B cell (primary cell): ENCODE measurements around the gene CDK5RAP2. TPM values are rescaled to one million over a fixed set of nuclear protein-coding genes. Genes with fewer than 3 reads are reported as not detected.

Experiments used
- ATAC-seq: fragments of 200-7000 bp; cut with Tn5 transposase; one replicate; pipeline ENCODE4 v1.10.0; 2021; ENCODE audit warnings: low read depth, mild to moderate bottlenecking, moderate number of reproducible peaks, moderate library complexity
- CTCF ChIA-PET: fragments of 350-600 bp; sonication (Branson Sonifier 250); formaldehyde crosslinking; loops from one replicate; lab custom pipeline; 2021; ENCODE audit warnings: antibody characterized with exemption, inconsistent platforms; lab: Charles Lee
- POLR2A ChIA-PET: fragments of 350-600 bp; sonication (Branson Sonifier 250); formaldehyde crosslinking; loops from one replicate; lab custom pipeline; 2021; ENCODE audit warnings: antibody characterized with exemption; lab: Charles Lee
- DNase-seq: peaks from one replicate; pipeline ENCODE4 v3.0.0; 2013
- H2AFZ ChIP-seq: 2 replicates; pipeline ENCODE4 v1.6.1; 2012; ENCODE audit warnings: mild to moderate bottlenecking, low read depth, low read length; ENCODE audit not compliant: insufficient read depth, poor library complexity, severe bottlenecking
- H3K27ac ChIP-seq, 2 donors: 1 replicate in 1 of 2; 2 replicates in 1 of 2; pipeline ENCODE4 v1.5.1; 2012 to 2013; ENCODE audit warnings: low read length in 2 of 2, mild to moderate bottlenecking in 2 of 2, moderate library complexity in 1 of 2
- H3K27me3 ChIP-seq, 4 experiments: fragments of 200-600 bp in 1 of 4; sonication (generic) in 1 of 4; replicated peaks in 1 of 4; 1 replicate in 2 of 4; 2 replicates in 2 of 4; pipeline versions ENCODE4 v1.6.1 to v1.7.0; 2013 to 2016; ENCODE audit warnings: low read length in 3 of 4, mild to moderate bottlenecking in 2 of 4, mixed read lengths in 1 of 4, moderate library complexity in 1 of 4; ENCODE audit not compliant: insufficient read depth in 4 of 4, control insufficient read depth in 3 of 4; ENCODE audit errors: control extremely low read depth in 1 of 4
- H3K36me3 ChIP-seq, 2 experiments: replicated peaks in 1 of 2; 1 replicate in 1 of 2; 2 replicates in 1 of 2; pipeline versions ENCODE4 v1.6.1 to v1.7.1; 2013; ENCODE audit warnings: low read length in 1 of 2; ENCODE audit not compliant: insufficient read depth in 2 of 2, control insufficient read depth in 1 of 2; ENCODE audit errors: control extremely low read depth in 1 of 2, extremely low read depth in 1 of 2
- H3K4me1 ChIP-seq, 2 donors: fragments of 200-600 bp in 1 of 2; sonication (generic) in 1 of 2; 1 replicate in 1 of 2; 2 replicates in 1 of 2; pipeline versions ENCODE4 v1.5.1 to v1.6.1; 2013 to 2017; ENCODE audit warnings: low read length in 2 of 2; ENCODE audit not compliant: control insufficient read depth in 2 of 2, insufficient read depth in 2 of 2
- H3K4me2 ChIP-seq: replicated peaks from 2 replicates; pipeline ENCODE3; 2012; ENCODE audit warnings: mild to moderate bottlenecking, low read depth, low read length; ENCODE audit not compliant: poor library complexity, severe bottlenecking
- H3K4me3 ChIP-seq, 5 experiments: fragments of 200-600 bp in 1 of 5; sonication (generic) in 1 of 5; 1 replicate in 3 of 5; 2 replicates in 2 of 5; pipeline versions ENCODE4 v1.5.1 to v1.7.0; 2011 to 2016; ENCODE audit warnings: low read length in 4 of 5, mild to moderate bottlenecking in 4 of 5, low read depth in 2 of 5, control low read depth in 1 of 5, moderate library complexity in 1 of 5; ENCODE audit not compliant: insufficient read depth in 1 of 5; ENCODE audit errors: control extremely low read depth in 1 of 5, extremely low read depth in 1 of 5
- H3K79me2 ChIP-seq: fragments of 200-600 bp; sonication (generic); one replicate; pipeline ENCODE4 v1.6.0; 2016; ENCODE audit warnings: low read length; ENCODE audit not compliant: control insufficient read depth, insufficient read depth
- H3K9ac ChIP-seq: fragments of 200-600 bp; sonication (generic); 2 replicates; pipeline ENCODE4 v1.6.1; 2017; ENCODE audit warnings: mild to moderate bottlenecking, low read length, moderate library complexity
- H3K9me3 ChIP-seq, 3 donors: one replicate each; pipeline versions ENCODE4 v1.6.1 to v1.7.1; 2013; ENCODE audit warnings: low read length in 2 of 3; ENCODE audit not compliant: control insufficient read depth in 2 of 3, insufficient read depth in 1 of 3; ENCODE audit errors: control extremely low read depth in 1 of 3
- H4K20me1 ChIP-seq: 2 replicates; pipeline ENCODE4 v1.6.0; 2012; ENCODE audit warnings: mild to moderate bottlenecking, low read length; ENCODE audit not compliant: insufficient read depth, control insufficient read depth, poor library complexity, severe bottlenecking
- H3K27ac Mint-ChIP-seq: one replicate; pipeline ENCODE4 v1.8.0; 2021; ENCODE audit warnings: mixed read lengths
- H3K27me3 Mint-ChIP-seq: one replicate; pipeline ENCODE4 v1.8.0; 2021; ENCODE audit warnings: mixed read lengths
- H3K4me1 Mint-ChIP-seq: one replicate; pipeline ENCODE4 v1.8.0; 2021; ENCODE audit warnings: mixed read lengths
- H3K4me3 Mint-ChIP-seq: one replicate; pipeline ENCODE4 v1.8.0; 2021; ENCODE audit warnings: mixed read lengths
- H3K9me3 Mint-ChIP-seq: one replicate; pipeline ENCODE4 v1.8.0; 2022; ENCODE audit warnings: mixed read lengths; ENCODE audit not compliant: insufficient read depth
- CTCF ChIP-seq: fragments of 200-600 bp; IDR thresholded peaks from one replicate; pipeline ENCODE4 v1.8.0; 2022; ENCODE audit warnings: antibody characterized with exemption, mild to moderate bottlenecking
- EZH2 ChIP-seq: IDR thresholded peaks from 2 replicates; pipeline ENCODE4 v1.6.1; 2012; ENCODE audit warnings: borderline replicate concordance, low read depth, mild to moderate bottlenecking, moderate library complexity, low read length; ENCODE audit not compliant: insufficient read depth, poor library complexity, severe bottlenecking
- WGBS: methylation state at CpG from one replicate; pipeline ENCODE4 v1.1.5; 2013; ENCODE audit warnings: missing lambda C conversion rate; ENCODE audit not compliant: insufficient coverage; 5-methylcytosine and 5-hydroxymethylcytosine counted together
- intact Hi-C: fragments of 100-400 bp; cut with micrococcal nuclease; formaldehyde crosslinking; loops from one replicate; pipeline ENCODE4 v1.10.0; 2022
- polyA plus RNA-seq: library from polyadenylated mRNA; depleted of rRNA; stranded (reverse); fragments of >200 nt; gene quantifications from 2 replicates; pipeline ENCODE4 v1.2.3, GENCODE V29; 2012
- total RNA-seq, 2 donors: library from RNA; stranded (reverse); fragments of 120-200 nt in 1 of 2; gene quantifications; 1 replicate in 1 of 2; 2 replicates in 1 of 2; pipeline versions ENCODE4 v1.2.3 to v1.2.4, GENCODE V29; 2013 to 2022

Gene CDK5RAP2
- total and polyA plus RNA-seq, 2 donors (not counting 1 experiment from before 2014, with no cell fraction given), result 31.3 to 122 TPM

DNA sequence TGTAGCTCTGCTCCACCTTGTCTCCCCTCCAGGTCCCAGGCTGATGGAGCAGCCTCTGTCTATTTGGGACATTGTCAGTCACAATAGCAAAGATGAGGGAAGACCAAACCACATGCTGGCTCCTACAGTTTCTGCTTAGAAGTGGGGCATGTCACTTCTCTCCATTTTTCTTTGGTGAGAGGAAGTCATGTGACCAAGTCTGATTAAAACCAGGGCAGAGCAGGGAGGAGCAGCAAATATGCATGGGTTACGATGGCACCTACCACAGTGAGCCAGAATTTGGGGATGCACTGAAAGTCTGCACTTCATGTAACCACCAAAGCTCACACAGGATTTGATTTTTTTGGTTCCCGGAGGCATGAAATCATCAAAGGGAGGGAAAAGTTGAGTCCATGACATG lies 234.6 kb downstream of the CDK5RAP2 start:
- no peak overlapping the region for H3K4me2 ChIP-seq
- no peaks in the 10 kb centered on the region for H4K20me1 ChIP-seq
- TF ChIP-seq EZH2 (no peak), CTCF (no peak)
- POLR2A ChIA-PET, result no interaction called here
- H3K27me3 Mint-ChIP-seq, result peaks cover 8% of the 10 kb centered on the region
- no peak overlapping the region for H2AFZ ChIP-seq
- no peaks in the 10 kb centered on the region for H3K9me3 Mint-ChIP-seq
- no peaks in the 10 kb centered on the region for H3K27me3 ChIP-seq
- no peak overlapping the region for H3K27ac ChIP-seq
- intact Hi-C loops, result no loop called here
- H3K4me3 Mint-ChIP-seq, result no peak overlapping the region
- H3K4me3 ChIP-seq, result no peak overlapping the region
- no peak for ATAC-seq
- CTCF ChIA-PET, result no interaction called here
- H3K79me2 ChIP-seq, result no peaks in the 10 kb centered on the region
- WGBS, result no CpG with 5 or more reads among the region's 2 CpGs
- H3K9me3 ChIP-seq, result no peaks in the 10 kb centered on the region
- H3K9ac ChIP-seq, result no peak overlapping the region
- H3K27ac Mint-ChIP-seq, result no peak overlapping the region
- H3K36me3 ChIP-seq, result no peaks in the 10 kb centered on the region
- H3K4me1 ChIP-seq, result no peaks in the 10 kb centered on the region
- no peak for DNase-seq
- H3K4me1 Mint-ChIP-seq, result no peaks in the 10 kb centered on the region

DNA sequence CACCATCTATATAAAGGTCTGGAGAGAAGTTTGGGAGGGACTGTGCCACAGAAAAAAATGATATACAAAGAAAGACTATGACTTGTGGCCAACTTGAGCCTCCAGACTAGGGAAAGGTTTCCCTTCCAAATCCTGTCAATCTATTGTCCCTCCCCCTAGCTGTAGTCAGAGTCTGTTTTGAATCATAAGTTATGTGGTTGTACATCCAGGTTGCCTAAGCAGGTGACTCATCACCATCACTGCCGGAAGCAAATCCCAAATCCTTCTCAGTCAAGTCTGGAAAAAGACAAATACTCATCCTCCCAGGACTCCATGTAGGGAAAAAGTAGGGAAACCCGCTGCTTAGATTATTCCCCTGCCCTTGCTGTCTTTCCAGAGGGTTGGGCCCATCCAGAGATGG lies 235.7 kb downstream of the CDK5RAP2 start:
- no peaks in the 10 kb centered on the region for H3K4me1 ChIP-seq
- no peak overlapping the region for H3K9ac ChIP-seq
- TF ChIP-seq CTCF (no peak), EZH2 (no peak)
- no peaks in the 10 kb centered on the region for H3K36me3 ChIP-seq
- no peak overlapping the region for H3K4me2 ChIP-seq
- no peak overlapping the region for H3K4me3 ChIP-seq
- no peaks in the 10 kb centered on the region for H3K79me2 ChIP-seq
- no peak overlapping the region for H2AFZ ChIP-seq
- Mint-ChIP-seq H3K9me3 (no peaks in the 10 kb centered on the region), H3K27me3 (peaks cover 8% of the 10 kb centered on the region), H3K4me1 (no peaks in the 10 kb centered on the region), H3K27ac (no peak overlapping the region), H3K4me3 (no peak overlapping the region)
- ChIA-PET POLR2A (no interaction called here), CTCF (no interaction called here)
- DNase-seq (no peak), ATAC-seq (no peak)
- no peak overlapping the region for H3K27ac ChIP-seq
- intact Hi-C loops, result no loop called here
- 80% methylated on average over 1 of the region's 2 CpGs for WGBS
- H3K27me3 ChIP-seq, result no peaks in the 10 kb centered on the region
- no peaks in the 10 kb centered on the region for H3K9me3 ChIP-seq
- no peaks in the 10 kb centered on the region for H4K20me1 ChIP-seq
